ENCODE data around the gene MALRD1.

The MALRD1 gene

GRCh38 chr10:19048489-19048888, at the start of gene MALRD1:
Gene MALRD1, plus strand, starts transcription at chr10:19048801. Its CDS starts 138 bp downstream, at chr10:19048939.
- no peaks in the 10 kb centered on the region for H3K9me3 ChIP-seq (ENCODE audit: control insufficient read depth, low read length)
- no peak for DNase-seq (ENCODE audit: low read depth)
- H3K4me1 ChIP-seq (ENCODE audit: control insufficient read depth, insufficient read depth, low read length), result no peaks in the 10 kb centered on the region
- H3K27me3 ChIP-seq (replicated peaks; ENCODE audit: control insufficient read depth, insufficient read depth, low read length), result no peaks in the 10 kb centered on the region
- no peak within 1 kb of the TSS for H3K9ac ChIP-seq (ENCODE audit: low read length)
- no peaks in the 10 kb centered on the region for H3K36me3 ChIP-seq (ENCODE audit: control insufficient read depth, insufficient read depth, low read length, severe bottlenecking)
- H3K4me3 ChIP-seq (ENCODE audit: low read length), result no peak within 1 kb of the TSS

GRCh38 chr10:19003341-19003740, 45.3 kb upstream of the MALRD1 start:
- H3K27me3 ChIP-seq (replicated peaks; ENCODE audit: control insufficient read depth, insufficient read depth, low read length), result no peaks in the 10 kb centered on the region

GRCh38 chr10:19012111-19012510, 36.5 kb upstream of the MALRD1 start:
- no peak for DNase-seq (ENCODE audit: low read depth)
- Histone ChIP-seq H3K9me3 (ENCODE audit: control insufficient read depth, low read length) (peaks cover 8% of the 10 kb centered on the region), H3K36me3 (ENCODE audit: control insufficient read depth, insufficient read depth, low read length, severe bottlenecking) (no peaks in the 10 kb centered on the region), H3K4me3 (ENCODE audit: low read length) (no peak overlapping the region), H3K9ac (ENCODE audit: low read length) (no peak overlapping the region), H3K27me3 (replicated peaks; ENCODE audit: control insufficient read depth, insufficient read depth, low read length) (no peaks in the 10 kb centered on the region), H3K4me1 (ENCODE audit: control insufficient read depth, insufficient read depth, low read length) (no peaks in the 10 kb centered on the region)

More at GRCh38 chr10:19003341-19003740, 45.3 kb upstream of the MALRD1 start:
- Histone ChIP-seq H3K9ac (ENCODE audit: low read length) (no peak overlapping the region), H3K36me3 (ENCODE audit: control insufficient read depth, insufficient read depth, low read length, severe bottlenecking) (no peaks in the 10 kb centered on the region), H3K4me1 (ENCODE audit: control insufficient read depth, insufficient read depth, low read length) (no peaks in the 10 kb centered on the region), H3K4me3 (ENCODE audit: low read length) (no peak overlapping the region), H3K9me3 (ENCODE audit: control insufficient read depth, low read length) (no peaks in the 10 kb centered on the region)
- DNase-seq (ENCODE audit: low read depth), result no peak

- Histone ChIP-seq H3K27me3 (replicated peaks; ENCODE audit: control insufficient read depth, insufficient read depth, low read length) (no peaks in the 10 kb centered on the region), H3K9me3 (ENCODE audit: control insufficient read depth, low read length) (peaks cover 8% of the 10 kb centered on the region), H3K4me3 (ENCODE audit: low read length) (no peak overlapping the region), H3K4me1 (ENCODE audit: control insufficient read depth, insufficient read depth, low read length) (no peaks in the 10 kb centered on the region), H3K9ac (ENCODE audit: low read length) (no peak overlapping the region), H3K36me3 (ENCODE audit: control insufficient read depth, insufficient read depth, low read length, severe bottlenecking) (no peaks in the 10 kb centered on the region)
- no peak for DNase-seq (ENCODE audit: low read depth)
Measured at GRCh38 chr10:19014034-19014433, 34.6 kb upstream of the MALRD1 start.

- no peak overlapping the region for H3K9ac ChIP-seq (ENCODE audit: low read length)
- H3K4me3 ChIP-seq (ENCODE audit: low read length), result no peak overlapping the region
- H3K36me3 ChIP-seq (ENCODE audit: control insufficient read depth, insufficient read depth, low read length, severe bottlenecking), result no peaks in the 10 kb centered on the region
- H3K27me3 ChIP-seq (replicated peaks; ENCODE audit: control insufficient read depth, insufficient read depth, low read length), result no peaks in the 10 kb centered on the region
- no peak for DNase-seq (ENCODE audit: low read depth)
- H3K4me1 ChIP-seq (ENCODE audit: control insufficient read depth, insufficient read depth, low read length), result no peaks in the 10 kb centered on the region
- H3K9me3 ChIP-seq (ENCODE audit: control insufficient read depth, low read length), result peaks cover 8% of the 10 kb centered on the region
Measured at GRCh38 chr10:19014498-19014897, 34.1 kb upstream of the MALRD1 start.

- H3K9me3 ChIP-seq (ENCODE audit: control insufficient read depth, low read length), result peaks cover 8% of the 10 kb centered on the region
- no peaks in the 10 kb centered on the region for H3K4me1 ChIP-seq (ENCODE audit: control insufficient read depth, insufficient read depth, low read length)
- H3K4me3 ChIP-seq (ENCODE audit: low read length), result no peak overlapping the region
- no peak for DNase-seq (ENCODE audit: low read depth)
- no peak overlapping the region for H3K9ac ChIP-seq (ENCODE audit: low read length)
- no peaks in the 10 kb centered on the region for H3K36me3 ChIP-seq (ENCODE audit: control insufficient read depth, insufficient read depth, low read length, severe bottlenecking)
- no peaks in the 10 kb centered on the region for H3K27me3 ChIP-seq (replicated peaks; ENCODE audit: control insufficient read depth, insufficient read depth, low read length)
Measured at GRCh38 chr10:19017116-19017890, 31.3 kb upstream of the MALRD1 start.

- no peaks in the 10 kb centered on the region for H3K4me1 ChIP-seq (ENCODE audit: control insufficient read depth, insufficient read depth, low read length)
Measured at GRCh38 chr10:19021162-19021561, 27.4 kb upstream of the MALRD1 start.

GRCh38 chr10:19024611-19025010, 24.0 kb upstream of the MALRD1 start:
- no peaks in the 10 kb centered on the region for H3K9me3 ChIP-seq (ENCODE audit: control insufficient read depth, low read length)

More at GRCh38 chr10:19021162-19021561, 27.4 kb upstream of the MALRD1 start:
- H3K9ac ChIP-seq (ENCODE audit: low read length), result no peak overlapping the region
- H3K36me3 ChIP-seq (ENCODE audit: control insufficient read depth, insufficient read depth, low read length, severe bottlenecking), result no peaks in the 10 kb centered on the region
- H3K27me3 ChIP-seq (replicated peaks; ENCODE audit: control insufficient read depth, insufficient read depth, low read length), result no peaks in the 10 kb centered on the region
- H3K9me3 ChIP-seq (ENCODE audit: control insufficient read depth, low read length), result no peaks in the 10 kb centered on the region
- H3K4me3 ChIP-seq (ENCODE audit: low read length), result no peak overlapping the region
- DNase-seq (ENCODE audit: low read depth), result no peak

GRCh38 chr10:19031763-19032162, 16.8 kb upstream of the MALRD1 start:
- Histone ChIP-seq H3K27me3 (replicated peaks; ENCODE audit: control insufficient read depth, insufficient read depth, low read length) (no peaks in the 10 kb centered on the region), H3K36me3 (ENCODE audit: control insufficient read depth, insufficient read depth, low read length, severe bottlenecking) (no peaks in the 10 kb centered on the region), H3K9me3 (ENCODE audit: control insufficient read depth, low read length) (no peaks in the 10 kb centered on the region), H3K9ac (ENCODE audit: low read length) (no peak overlapping the region), H3K4me3 (ENCODE audit: low read length) (no peak overlapping the region), H3K4me1 (ENCODE audit: control insufficient read depth, insufficient read depth, low read length) (no peaks in the 10 kb centered on the region)
- DNase-seq (ENCODE audit: low read depth), result no peak

More at GRCh38 chr10:19024611-19025010, 24.0 kb upstream of the MALRD1 start:
- no peak overlapping the region for H3K4me3 ChIP-seq (ENCODE audit: low read length)
- no peaks in the 10 kb centered on the region for H3K27me3 ChIP-seq (replicated peaks; ENCODE audit: control insufficient read depth, insufficient read depth, low read length)
- no peak overlapping the region for H3K9ac ChIP-seq (ENCODE audit: low read length)
- DNase-seq (ENCODE audit: low read depth), result no peak
- no peaks in the 10 kb centered on the region for H3K36me3 ChIP-seq (ENCODE audit: control insufficient read depth, insufficient read depth, low read length, severe bottlenecking)
- H3K4me1 ChIP-seq (ENCODE audit: control insufficient read depth, insufficient read depth, low read length), result no peaks in the 10 kb centered on the region

GRCh38 chr10:19033741-19034140, 14.9 kb upstream of the MALRD1 start:
- Histone ChIP-seq H3K9ac (ENCODE audit: low read length) (no peak overlapping the region), H3K36me3 (ENCODE audit: control insufficient read depth, insufficient read depth, low read length, severe bottlenecking) (no peaks in the 10 kb centered on the region), H3K4me1 (ENCODE audit: control insufficient read depth, insufficient read depth, low read length) (no peaks in the 10 kb centered on the region), H3K27me3 (replicated peaks; ENCODE audit: control insufficient read depth, insufficient read depth, low read length) (no peaks in the 10 kb centered on the region), H3K4me3 (ENCODE audit: low read length) (no peak overlapping the region), H3K9me3 (ENCODE audit: control insufficient read depth, low read length) (no peaks in the 10 kb centered on the region)
- DNase-seq (ENCODE audit: low read depth), result no peak

- no peaks in the 10 kb centered on the region for H3K9me3 ChIP-seq (ENCODE audit: control insufficient read depth, low read length)
- no peaks in the 10 kb centered on the region for H3K27me3 ChIP-seq (replicated peaks; ENCODE audit: control insufficient read depth, insufficient read depth, low read length)
- H3K9ac ChIP-seq (ENCODE audit: low read length), result no peak overlapping the region
- no peaks in the 10 kb centered on the region for H3K4me1 ChIP-seq (ENCODE audit: control insufficient read depth, insufficient read depth, low read length)
- no peaks in the 10 kb centered on the region for H3K36me3 ChIP-seq (ENCODE audit: control insufficient read depth, insufficient read depth, low read length, severe bottlenecking)
- no peak overlapping the region for H3K4me3 ChIP-seq (ENCODE audit: low read length)
- DNase-seq (ENCODE audit: low read depth), result no peak
Measured at GRCh38 chr10:19041171-19041570, 7.4 kb upstream of the MALRD1 start.

- Histone ChIP-seq H3K36me3 (ENCODE audit: control insufficient read depth, insufficient read depth, low read length, severe bottlenecking) (no peaks in the 10 kb centered on the region), H3K4me3 (ENCODE audit: low read length) (no peak overlapping the region), H3K9ac (ENCODE audit: low read length) (no peak overlapping the region), H3K4me1 (ENCODE audit: control insufficient read depth, insufficient read depth, low read length) (no peaks in the 10 kb centered on the region), H3K27me3 (replicated peaks; ENCODE audit: control insufficient read depth, insufficient read depth, low read length) (no peaks in the 10 kb centered on the region), H3K9me3 (ENCODE audit: control insufficient read depth, low read length) (no peaks in the 10 kb centered on the region)
- DNase-seq (ENCODE audit: low read depth), result no peak
Measured at GRCh38 chr10:19043431-19043830, 5.2 kb upstream of the MALRD1 start.

Data from adipocyte (in vitro differentiated cells).